HG03457 (cell line): Measurements from ENCODE around the gene BLCAP.

Experiments used
- ATAC-seq: cut with Tn5 transposase; IDR thresholded peaks from one replicate; pipeline ENCODE4 v1.9.1; 2021; ENCODE audit warnings: moderate number of reproducible peaks; ENCODE audit not compliant: unreplicated experiment

The BLCAP gene

DNA sequence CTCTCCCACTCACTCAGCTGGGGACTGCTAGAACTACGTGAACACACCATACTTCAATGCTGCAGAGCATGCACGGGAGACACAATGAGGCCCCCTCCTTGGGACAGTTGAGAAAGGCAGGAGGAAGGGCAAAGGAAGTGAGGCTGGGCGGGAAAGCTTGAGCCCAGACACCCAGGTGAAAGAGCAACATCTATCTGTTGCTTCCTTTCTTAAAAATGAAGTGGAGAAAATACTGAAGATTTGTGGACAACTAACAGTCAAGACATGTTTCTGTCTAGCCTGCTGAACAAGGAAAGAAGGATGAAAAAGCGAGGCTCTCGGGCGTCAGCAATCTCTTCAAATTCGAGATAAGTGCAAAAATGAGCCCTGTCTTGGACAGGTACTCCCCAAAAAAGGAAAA, 9.6 kb downstream of the BLCAP start:
- ATAC-seq, result no peak

- no peak for ATAC-seq
These were observed 10.6 kb downstream of the BLCAP start for GRCh38 chr20:37516811-37517750.

DNA sequence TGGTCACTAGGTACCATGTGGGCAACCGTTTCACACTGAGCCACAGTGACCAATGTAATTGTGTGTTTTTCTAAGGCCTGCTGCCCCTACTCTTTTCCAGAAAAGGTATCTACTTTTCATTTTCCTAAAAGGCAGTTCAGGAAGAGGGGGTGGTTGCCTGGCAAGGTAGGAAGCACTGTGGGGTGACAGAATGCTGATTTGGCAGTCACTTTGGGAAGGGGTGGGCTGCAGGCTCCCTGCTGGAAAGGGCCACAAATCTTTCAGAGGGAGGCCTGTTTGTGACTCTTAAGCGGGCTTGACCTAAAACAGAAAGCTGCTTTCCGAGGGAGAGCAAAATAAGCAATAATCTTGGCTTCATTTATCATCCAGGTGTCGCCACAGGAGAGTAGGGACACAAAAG, 11.8 kb downstream of the BLCAP start:
- ATAC-seq, result no peak

GRCh38 chr20:37513779-37514359, 13.8 kb downstream of the BLCAP start:
- ATAC-seq, result no peak

GRCh38 chr20:37511610-37512275, 15.9 kb downstream of the BLCAP start:
- ATAC-seq, result no peak

- ATAC-seq, result no peak
These were observed 17.4 kb downstream of the BLCAP start for GRCh38 chr20:37510226-37510625.

DNA sequence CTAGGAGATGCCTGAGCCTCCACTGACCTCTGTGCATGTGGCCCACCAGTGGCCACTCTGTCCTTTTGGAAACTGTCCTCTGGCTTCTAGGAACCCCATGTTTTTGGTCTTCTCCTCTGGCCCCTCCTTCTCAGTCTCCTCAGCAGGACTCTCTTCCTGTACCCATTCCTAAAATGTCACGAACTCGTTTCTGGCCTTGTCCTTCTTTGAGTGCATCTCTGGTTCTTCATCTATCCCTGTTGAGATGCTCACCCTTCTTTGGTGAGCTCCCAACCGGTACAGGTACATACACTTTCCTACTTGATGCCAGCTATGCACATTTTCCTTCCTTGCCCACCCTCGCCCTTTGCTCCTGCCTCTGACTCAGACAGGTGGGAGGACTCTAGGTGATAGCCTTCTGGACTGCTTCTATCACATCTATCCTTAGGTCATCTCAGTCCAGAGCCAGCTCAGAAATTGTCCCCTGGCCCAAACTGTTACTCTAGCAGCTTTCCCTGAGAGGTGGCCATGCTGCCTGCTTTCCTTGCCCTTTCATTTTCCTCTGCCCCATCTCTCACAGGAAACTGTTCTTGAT, 21.4 kb downstream of the BLCAP start:
- no peak for ATAC-seq

- ATAC-seq, result no peak
These were observed 22.2 kb downstream of the BLCAP start for GRCh38 chr20:37505263-37506151.

GRCh38 chr20:37504404-37505096, 23.1 kb downstream of the BLCAP start:
- no peak for ATAC-seq

- no peak for ATAC-seq
These were observed 24.3 kb downstream of the BLCAP start for GRCh38 chr20:37503256-37503927.

DNA sequence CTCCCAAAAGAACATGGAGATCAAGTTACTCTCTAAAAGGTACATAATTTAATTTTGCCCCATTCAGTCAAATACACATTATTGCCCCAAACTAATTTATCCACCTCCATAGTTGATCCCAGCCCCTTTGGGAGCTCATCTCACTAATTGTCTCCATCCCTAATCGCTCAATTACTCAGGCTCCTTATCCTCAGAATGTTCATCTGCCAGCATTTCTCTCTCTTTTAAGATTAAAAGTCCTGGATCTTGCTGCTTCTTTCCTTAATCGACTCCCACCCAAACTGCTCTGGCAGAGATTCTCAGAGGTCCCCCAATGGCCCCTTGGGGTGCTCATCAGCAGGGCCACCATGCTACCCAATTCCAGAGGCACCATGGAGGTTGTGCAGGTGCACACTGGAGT, 25.0 kb downstream of the BLCAP start:
- ATAC-seq, result no peak

DNA sequence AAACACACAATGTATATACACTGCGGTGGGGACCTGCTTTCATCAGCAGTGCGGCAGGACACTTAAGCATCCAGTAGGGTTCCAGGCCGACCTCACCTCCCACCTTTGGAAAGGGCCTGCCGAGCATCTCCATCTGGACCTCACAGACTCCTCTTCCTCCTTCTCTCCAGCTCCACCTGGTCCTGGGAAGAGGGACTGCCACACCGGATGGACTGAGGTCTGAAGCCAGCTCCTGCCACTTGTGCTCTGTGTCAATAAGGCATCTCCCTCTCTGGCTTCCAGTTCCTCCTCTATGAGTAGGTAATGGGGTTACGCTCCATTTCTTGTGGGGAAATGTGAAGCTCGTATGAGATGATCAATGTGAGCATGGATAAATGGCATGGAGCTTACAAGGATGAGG, 25.7 kb downstream of the BLCAP start:
- ATAC-seq, result no peak

DNA sequence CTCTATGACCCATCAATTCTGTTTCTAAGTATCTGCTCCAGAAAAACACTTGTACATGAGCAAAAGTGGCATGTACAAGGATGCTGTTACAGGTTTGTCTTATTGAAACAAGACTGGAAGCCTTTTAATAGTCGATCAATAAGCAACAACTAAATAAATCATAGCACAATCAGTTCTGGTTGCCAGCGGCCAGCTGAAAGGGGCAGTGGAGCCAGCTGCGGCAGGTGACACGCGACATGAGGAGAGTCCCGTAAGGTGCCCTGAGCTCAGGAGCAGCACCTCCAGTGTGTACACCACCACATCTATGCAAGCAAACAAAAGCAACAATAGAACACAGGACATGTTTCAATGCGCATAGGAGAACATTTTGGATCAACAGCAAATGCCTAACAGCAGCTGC, 27.4 kb downstream of the BLCAP start:
- no peak for ATAC-seq

DNA sequence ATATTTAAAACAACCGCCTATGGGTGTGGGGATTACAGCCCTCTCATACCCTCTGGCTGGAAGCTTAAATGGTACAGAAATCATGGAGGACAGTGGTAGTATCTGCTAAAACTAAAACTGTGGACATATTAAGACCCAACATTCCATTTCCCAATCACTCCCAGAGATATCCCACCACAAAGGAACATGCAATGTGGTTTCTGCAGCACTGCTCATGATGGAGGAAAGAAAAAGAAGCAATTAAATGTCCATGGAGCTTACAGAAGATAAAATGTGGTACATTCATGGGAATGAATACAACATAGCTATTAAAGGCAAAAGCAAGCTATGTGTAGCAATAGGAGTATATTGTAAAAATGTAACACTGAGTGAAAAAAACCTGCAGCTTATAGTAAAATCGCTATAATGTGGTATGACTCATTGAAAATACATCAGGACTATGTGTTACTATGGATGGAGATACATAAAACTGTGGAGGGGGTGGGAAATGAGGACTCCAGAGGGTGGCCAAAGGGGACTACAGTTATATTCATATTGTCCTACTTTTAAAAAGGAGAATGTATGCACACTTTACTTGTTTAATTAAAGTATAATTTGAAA, 29.5 kb downstream of the BLCAP start:
- no peak for ATAC-seq

DNA sequence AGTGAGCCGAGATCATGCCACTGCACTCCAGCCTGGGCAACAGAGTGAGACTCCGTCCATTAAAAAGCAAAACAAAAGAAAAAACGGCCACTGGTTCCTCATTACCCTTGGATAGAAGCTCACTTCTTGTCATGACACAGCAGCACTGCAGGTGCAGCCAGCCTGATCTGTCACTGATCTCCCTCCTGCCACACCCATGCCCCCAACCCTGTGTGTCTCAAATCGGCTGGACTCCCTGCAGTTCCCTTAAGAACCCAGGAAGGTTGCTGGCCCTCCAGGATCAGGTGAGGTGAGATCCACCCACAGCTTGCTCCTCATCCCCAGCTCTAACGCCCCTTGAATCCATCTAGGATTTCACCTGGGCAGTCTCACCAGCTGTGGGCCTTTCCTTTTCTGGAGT, 32.9 kb downstream of the BLCAP start:
- ATAC-seq, result no peak

DNA sequence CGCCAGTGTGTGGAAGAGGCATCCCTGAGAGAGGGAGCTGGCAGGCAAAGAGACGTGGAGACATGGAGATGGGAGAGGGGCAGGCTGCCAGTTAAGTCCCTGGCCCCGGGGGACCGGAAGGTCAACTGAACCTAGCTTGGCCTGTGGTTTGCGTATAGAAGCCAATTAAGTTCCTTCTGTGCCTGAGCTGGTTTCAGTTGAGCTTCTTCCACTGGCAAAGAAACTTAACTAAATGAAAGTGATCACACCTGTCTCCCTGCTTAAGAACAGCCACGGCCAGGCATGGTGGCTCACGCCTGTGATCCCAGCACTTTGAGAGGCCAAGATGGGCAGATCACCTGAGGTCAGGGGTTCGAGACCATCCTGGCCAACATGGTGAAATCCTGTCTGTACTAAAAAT, 33.4 kb downstream of the BLCAP start:
- ATAC-seq, result no peak

- ATAC-seq, result no peak
These were observed 34.7 kb downstream of the BLCAP start for GRCh38 chr20:37492945-37493344.

DNA sequence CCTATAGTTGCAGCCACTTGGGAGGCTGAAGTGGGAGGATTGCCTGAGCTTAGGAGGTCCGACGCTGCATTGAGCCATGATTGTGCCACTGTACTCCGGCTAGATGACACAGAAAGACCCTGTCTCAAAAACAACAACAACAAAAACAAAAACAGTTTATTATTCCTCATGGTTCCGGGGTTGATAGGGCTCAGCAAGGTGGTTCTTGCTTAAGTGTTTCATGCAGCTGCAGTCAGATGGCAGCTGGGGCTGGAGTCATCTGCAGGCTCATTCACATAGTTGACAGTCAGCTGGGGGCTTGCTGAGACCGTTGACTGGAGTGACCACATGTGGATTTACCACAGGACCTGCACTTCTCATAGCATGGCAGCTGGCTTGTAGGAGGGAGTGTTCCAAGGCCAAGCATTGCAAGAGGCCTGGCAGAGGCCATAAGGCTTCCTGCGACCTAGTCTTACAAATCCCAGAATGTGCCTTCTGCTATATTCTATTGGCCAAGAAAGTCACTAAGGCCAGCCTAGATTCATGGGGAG, 35.5 kb downstream of the BLCAP start:
- no peak for ATAC-seq
